ENCODE data around the gene TIPRL. TPM values are rescaled to one million over a fixed set of nuclear protein-coding genes. Genes with fewer than 3 reads are reported as not detected.

The TIPRL gene
- total and polyA plus RNA-seq, 9 of the 15 experiments (the other 6 are each of a cell fraction or from before 2014, with no cell fraction given), result 41.4 to 90.2 (median 69.9) TPM

- TF ChIP-seq HINFP (tag; conservative IDR thresholded peaks at IDR 0.05; ENCODE audit: low read depth) (peak; percentile 61), ZHX1 (conservative IDR thresholded peaks at IDR 0.05; ENCODE audit: low read length) (0 out of 2 replicates have a peak, but pooled peaks have one; percentile 44), JUN (IDR thresholded peaks at IDR 0.05; ENCODE audit: borderline replicate concordance, low read depth, low read length) (0 out of 2 replicates have a peak, but pooled peaks have one; percentile 15), JUN (CRISPR knock-in tag; IDR thresholded peaks at IDR 0.05; ENCODE audit: borderline replicate concordance) (no peak), ARID4B (CRISPR knock-in tag; IDR thresholded peaks at IDR 0.05) (no peak), SRF (CRISPR knock-in tag; IDR thresholded peaks at IDR 0.05) (no peak), YY1 (IDR thresholded peaks at IDR 0.05; ENCODE audit: borderline replicate concordance in 1 of 3, control insufficient read depth in 1 of 3, extremely low read depth in 1 of 3, insufficient read depth in 3 of 3, insufficient read length in 1 of 3, insufficient replicate concordance in 2 of 3, low read depth in 1 of 3, low read length in 2 of 3) (no peak), SNIP1 (IDR thresholded peaks at IDR 0.05; ENCODE audit: low read depth) (no peak), SMARCA5 (IDR thresholded peaks at IDR 0.05) (no peak), ZNF717 (CRISPR knock-in tag; IDR thresholded peaks at IDR 0.05) (no peak), LCOR (CRISPR knock-in tag; IDR thresholded peaks at IDR 0.05) (0 out of 2 replicates have a peak, but pooled peaks have one; percentile 28), ETV5 (CRISPR knock-in tag; IDR thresholded peaks at IDR 0.05; ENCODE audit: low read depth) (no peak), ZNF133 (CRISPR knock-in tag; IDR thresholded peaks at IDR 0.05) (no peak), ZNF146 (CRISPR knock-in tag; IDR thresholded peaks at IDR 0.05; ENCODE audit: unreplicated experiment) (no peak), PTTG1 (tag; IDR thresholded peaks at IDR 0.05; ENCODE audit: low read depth) (no peak), MAZ (CRISPR knock-in tag; conservative IDR thresholded peaks at IDR 0.05 in 1 of 2, IDR thresholded peaks at IDR 0.05 in 1 of 2) (peak in 1 of 2 experiments; percentile 26; a peak in 1 of 4 replicates), TRIM24 (IDR thresholded peaks at IDR 0.05) (peak in 1 of 2 experiments; percentile 35; a peak in 1 of 4 replicates), TCF7L2 (IDR thresholded peaks at IDR 0.05; ENCODE audit: low read depth, low read length) (no peak), RFX7 (CRISPR knock-in tag; IDR thresholded peaks at IDR 0.05) (no peak)
Measured at GRCh38 chr1:168220470-168220871, 41.7 kb downstream of the TIPRL start (continued).
